ENCODE data around the gene CDH10.

DNA sequence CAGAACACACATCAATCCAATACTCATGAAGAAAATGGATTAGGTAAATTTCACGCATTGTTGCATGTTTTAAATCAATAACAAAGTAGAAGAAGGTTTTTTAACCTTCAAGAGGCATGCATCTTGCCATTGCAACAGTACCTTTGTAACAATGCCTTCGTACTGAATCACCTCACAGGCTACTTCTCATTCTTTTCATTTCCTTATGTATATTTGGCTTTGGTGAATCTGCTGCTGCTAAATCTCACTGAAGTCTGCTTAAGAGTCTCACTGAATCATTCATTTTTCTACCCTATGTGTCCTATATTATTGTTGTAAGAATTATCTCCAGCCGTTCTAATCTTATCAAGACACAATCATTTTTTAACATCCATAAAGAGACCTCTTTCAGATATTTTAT, 152.5 kb downstream of the CDH10 start:
- TF ChIP-seq TAF1 (IDR thresholded peaks at IDR 0.05; ENCODE audit: borderline replicate concordance, insufficient read depth, low read length) (no peak), POLR2AphosphoS5 (IDR thresholded peaks at IDR 0.05; ENCODE audit: low read depth, low read length) (no peak), SIN3A (IDR thresholded peaks at IDR 0.05; ENCODE audit: borderline replicate concordance, insufficient read depth, low read length) (no peak), FOXP2 (optimal IDR thresholded peaks at IDR 0.05; ENCODE audit: borderline replicate concordance, extremely low read depth, extremely low read length, insufficient read depth) (no peak)
- TF ChIP-seq, protein P1, sequence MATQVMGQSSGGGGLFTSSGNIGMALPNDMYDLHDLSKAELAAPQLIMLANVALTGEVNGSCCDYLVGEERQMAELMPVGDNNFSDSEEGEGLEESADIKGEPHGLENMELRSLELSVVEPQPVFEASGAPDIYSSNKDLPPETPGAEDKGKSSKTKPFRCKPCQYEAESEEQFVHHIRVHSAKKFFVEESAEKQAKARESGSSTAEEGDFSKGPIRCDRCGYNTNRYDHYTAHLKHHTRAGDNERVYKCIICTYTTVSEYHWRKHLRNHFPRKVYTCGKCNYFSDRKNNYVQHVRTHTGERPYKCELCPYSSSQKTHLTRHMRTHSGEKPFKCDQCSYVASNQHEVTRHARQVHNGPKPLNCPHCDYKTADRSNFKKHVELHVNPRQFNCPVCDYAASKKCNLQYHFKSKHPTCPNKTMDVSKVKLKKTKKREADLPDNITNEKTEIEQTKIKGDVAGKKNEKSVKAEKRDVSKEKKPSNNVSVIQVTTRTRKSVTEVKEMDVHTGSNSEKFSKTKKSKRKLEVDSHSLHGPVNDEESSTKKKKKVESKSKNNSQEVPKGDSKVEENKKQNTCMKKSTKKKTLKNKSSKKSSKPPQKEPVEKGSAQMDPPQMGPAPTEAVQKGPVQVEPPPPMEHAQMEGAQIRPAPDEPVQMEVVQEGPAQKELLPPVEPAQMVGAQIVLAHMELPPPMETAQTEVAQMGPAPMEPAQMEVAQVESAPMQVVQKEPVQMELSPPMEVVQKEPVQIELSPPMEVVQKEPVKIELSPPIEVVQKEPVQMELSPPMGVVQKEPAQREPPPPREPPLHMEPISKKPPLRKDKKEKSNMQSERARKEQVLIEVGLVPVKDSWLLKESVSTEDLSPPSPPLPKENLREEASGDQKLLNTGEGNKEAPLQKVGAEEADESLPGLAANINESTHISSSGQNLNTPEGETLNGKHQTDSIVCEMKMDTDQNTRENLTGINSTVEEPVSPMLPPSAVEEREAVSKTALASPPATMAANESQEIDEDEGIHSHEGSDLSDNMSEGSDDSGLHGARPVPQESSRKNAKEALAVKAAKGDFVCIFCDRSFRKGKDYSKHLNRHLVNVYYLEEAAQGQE (IDR thresholded peaks at IDR 0.05; ENCODE audit: insufficient read depth in 1 of 2, low read depth in 2 of 2, low read length in 2 of 2) = no peak
